Measurements from ENCODE around the gene CD80.

Gene CD80

DNA sequence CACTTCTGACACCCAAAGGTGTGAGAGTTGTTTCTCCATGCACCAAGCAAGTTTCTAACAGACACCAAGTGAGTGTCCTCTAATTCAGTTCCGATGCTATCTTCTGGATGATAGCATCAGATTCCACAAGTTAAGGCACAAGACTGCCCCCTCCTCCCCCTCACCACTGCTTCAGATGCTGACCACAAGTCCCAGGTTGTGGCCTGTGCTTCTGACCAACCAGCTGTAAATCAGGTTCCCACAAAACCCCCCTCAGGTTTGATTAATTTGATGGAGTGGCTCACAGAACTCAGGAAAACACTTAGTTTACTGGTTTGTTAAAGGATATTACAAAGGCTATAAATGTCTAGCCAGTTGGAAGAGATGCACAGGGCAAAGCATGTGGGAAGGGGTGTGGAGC lies 31.3 kb upstream of the CD80 start:
- TF ChIP-seq CTCF (IDR thresholded peaks at IDR 0.05; ENCODE audit: low read depth, low read length), result no peak
- DNase-seq (ENCODE audit: extremely low read depth, low read depth), result no peak

DNA sequence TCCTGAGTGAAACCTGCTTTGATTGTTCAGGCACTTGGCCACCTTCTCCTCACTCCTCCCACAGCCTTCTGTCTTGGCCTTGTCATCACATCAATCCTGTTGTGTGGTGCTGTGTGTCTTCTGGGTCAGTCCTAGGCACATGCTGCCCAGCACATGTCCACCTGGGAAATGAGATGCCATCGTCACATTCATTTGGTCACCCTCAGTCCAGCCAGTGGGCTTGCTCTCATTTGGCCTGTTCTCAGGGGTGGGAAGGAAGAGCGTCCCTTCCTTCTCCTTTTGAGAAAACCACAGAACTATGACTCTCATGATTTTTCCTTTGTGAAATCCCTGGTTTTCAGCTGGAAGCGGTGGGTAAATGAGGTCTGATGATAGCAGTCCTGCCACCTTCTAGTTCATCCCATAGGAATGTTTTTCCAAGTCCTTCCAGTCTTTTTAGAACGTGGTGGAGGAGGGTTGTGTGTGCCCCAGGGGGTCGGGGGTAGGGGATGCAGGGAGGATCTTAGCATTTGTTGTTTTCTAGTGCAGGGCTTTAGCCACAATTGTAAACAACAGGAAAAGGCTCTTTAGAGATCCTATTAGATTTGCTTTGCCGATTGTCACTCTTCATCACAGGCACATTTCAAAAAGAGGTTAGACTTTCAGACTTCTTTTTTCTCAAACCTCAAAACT lies 29.8 kb upstream of the CD80 start:
- no peak for DNase-seq (ENCODE audit: extremely low read depth, low read depth)
- TF ChIP-seq CTCF (IDR thresholded peaks at IDR 0.05; ENCODE audit: low read depth, low read length), result no peak

DNA sequence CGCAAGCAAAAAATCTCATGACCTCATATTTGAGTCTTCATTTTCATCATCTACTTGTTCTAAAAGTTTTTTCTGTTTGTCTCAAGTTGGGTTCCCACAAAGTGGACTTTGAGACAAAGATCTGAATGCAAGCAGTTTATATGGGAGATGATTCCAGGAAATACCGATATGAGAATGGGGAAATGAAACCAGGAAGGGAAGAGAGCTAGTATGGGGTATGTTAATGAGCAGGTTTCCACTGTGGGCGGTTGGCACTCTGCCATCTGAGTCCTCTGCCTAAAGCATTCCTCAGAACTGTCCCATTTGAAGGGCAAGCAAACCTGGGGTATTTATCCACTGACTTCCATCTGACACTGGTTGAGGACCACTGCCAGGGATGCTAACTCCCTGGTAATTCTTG lies 28.7 kb upstream of the CD80 start:
- TF ChIP-seq CTCF (IDR thresholded peaks at IDR 0.05; ENCODE audit: low read depth, low read length), result no peak
- DNase-seq (ENCODE audit: extremely low read depth, low read depth), result no peak

- no peak for TF ChIP-seq CTCF (IDR thresholded peaks at IDR 0.05; ENCODE audit: low read depth, low read length)
- DNase-seq (ENCODE audit: extremely low read depth, low read depth), result no peak
Measured at GRCh38 chr3:119586733-119587172, 27.3 kb upstream of the CD80 start.

DNA sequence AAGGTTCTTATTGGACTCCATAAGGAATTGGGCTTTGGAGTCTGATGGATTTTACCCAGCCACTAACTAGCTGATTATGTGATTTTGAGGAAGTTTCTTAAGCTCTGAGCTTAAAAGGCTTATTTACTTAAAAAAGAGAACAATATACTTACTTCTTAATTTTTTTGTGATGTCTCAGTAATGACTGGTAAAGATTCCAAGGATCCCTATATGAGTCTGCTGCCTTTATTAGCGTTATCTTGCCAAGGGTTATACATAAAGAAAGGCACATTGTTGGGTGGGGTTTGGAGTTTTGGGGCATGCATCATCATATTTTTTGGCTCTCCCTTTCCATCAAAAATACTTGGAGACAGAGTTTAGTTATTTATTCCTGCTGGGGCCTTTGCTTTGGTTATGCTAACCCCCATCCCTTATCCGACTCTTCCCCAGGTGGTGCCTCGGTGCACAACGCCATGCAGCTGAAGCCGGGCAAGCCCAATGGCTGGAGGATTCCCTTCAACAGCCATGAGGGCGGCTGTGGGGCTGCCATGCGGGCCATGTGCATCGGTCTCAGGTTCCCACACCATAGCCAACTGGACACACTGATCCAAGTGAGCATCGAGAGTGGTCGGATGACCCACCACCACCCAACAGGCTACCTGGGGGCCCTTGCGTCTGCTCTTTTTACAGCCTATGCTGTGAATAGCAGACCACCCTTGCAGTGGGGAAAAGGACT lies 26.6 kb upstream of the CD80 start:
- TF ChIP-seq CTCF (IDR thresholded peaks at IDR 0.05; ENCODE audit: low read depth, low read length), result no peak
- no peak for DNase-seq (ENCODE audit: extremely low read depth, low read depth)

GRCh38 chr3:119585208-119585607 lies 25.8 kb upstream of the CD80 start:
- TF ChIP-seq CTCF (IDR thresholded peaks at IDR 0.05; ENCODE audit: low read depth, low read length), result no peak
- no peak for DNase-seq (ENCODE audit: extremely low read depth, low read depth)

DNA sequence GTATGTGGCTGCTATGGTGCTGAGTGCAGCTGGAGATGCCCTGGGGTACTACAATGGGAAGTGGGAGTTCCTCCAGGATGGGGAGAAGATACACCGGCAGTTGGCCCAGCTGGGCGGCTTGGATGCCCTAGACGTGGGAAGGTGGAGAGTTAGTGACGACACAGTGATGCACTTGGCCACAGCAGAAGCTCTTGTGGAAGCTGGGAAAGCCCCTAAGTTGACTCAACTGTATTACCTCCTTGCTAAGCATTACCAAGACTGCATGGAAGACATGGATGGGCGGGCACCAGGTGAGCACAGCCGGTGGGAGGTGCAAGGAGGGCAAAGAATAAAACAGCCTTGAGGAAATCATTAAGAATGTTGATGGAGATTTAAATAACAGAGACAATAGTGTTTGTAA lies 22.8 kb upstream of the CD80 start:
- TF ChIP-seq CTCF (IDR thresholded peaks at IDR 0.05; ENCODE audit: low read depth, low read length), result no peak
- no peak for DNase-seq (ENCODE audit: extremely low read depth, low read depth)

Data from AG09319 (cell line).